GM10266 (cell line): Measurements from ENCODE around the gene ENTREP3.

ENCODE experiments used
- DNase-seq: peaks from one replicate; pipeline ENCODE4 v3.0.0; 2012; ENCODE audit errors: extremely low spot score
- TF ChIP-seq, protein P1 (sequence below): IDR thresholded peaks from 2 replicates; pipeline ENCODE4 v1.5.1; 2012; ENCODE audit warnings: mild to moderate bottlenecking, low read depth; ENCODE audit not compliant: control insufficient read depth, insufficient read depth; ENCODE audit errors: missing control alignments

Gene ENTREP3, protein sequence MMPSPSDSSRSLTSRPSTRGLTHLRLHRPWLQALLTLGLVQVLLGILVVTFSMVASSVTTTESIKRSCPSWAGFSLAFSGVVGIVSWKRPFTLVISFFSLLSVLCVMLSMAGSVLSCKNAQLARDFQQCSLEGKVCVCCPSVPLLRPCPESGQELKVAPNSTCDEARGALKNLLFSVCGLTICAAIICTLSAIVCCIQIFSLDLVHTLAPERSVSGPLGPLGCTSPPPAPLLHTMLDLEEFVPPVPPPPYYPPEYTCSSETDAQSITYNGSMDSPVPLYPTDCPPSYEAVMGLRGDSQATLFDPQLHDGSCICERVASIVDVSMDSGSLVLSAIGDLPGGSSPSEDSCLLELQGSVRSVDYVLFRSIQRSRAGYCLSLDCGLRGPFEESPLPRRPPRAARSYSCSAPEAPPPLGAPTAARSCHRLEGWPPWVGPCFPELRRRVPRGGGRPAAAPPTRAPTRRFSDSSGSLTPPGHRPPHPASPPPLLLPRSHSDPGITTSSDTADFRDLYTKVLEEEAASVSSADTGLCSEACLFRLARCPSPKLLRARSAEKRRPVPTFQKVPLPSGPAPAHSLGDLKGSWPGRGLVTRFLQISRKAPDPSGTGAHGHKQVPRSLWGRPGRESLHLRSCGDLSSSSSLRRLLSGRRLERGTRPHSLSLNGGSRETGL

GRCh38 chr1:155255243-155256007, at the start of gene ENTREP3:
ENTREP3 (minus strand) TSS chr1:155255483; CDS start chr1:155254877, 606 bp downstream.
- DNase-seq, result peak; percentile 92
- TF ChIP-seq, protein P1, sequence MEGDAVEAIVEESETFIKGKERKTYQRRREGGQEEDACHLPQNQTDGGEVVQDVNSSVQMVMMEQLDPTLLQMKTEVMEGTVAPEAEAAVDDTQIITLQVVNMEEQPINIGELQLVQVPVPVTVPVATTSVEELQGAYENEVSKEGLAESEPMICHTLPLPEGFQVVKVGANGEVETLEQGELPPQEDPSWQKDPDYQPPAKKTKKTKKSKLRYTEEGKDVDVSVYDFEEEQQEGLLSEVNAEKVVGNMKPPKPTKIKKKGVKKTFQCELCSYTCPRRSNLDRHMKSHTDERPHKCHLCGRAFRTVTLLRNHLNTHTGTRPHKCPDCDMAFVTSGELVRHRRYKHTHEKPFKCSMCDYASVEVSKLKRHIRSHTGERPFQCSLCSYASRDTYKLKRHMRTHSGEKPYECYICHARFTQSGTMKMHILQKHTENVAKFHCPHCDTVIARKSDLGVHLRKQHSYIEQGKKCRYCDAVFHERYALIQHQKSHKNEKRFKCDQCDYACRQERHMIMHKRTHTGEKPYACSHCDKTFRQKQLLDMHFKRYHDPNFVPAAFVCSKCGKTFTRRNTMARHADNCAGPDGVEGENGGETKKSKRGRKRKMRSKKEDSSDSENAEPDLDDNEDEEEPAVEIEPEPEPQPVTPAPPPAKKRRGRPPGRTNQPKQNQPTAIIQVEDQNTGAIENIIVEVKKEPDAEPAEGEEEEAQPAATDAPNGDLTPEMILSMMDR, result no peak

DNA sequence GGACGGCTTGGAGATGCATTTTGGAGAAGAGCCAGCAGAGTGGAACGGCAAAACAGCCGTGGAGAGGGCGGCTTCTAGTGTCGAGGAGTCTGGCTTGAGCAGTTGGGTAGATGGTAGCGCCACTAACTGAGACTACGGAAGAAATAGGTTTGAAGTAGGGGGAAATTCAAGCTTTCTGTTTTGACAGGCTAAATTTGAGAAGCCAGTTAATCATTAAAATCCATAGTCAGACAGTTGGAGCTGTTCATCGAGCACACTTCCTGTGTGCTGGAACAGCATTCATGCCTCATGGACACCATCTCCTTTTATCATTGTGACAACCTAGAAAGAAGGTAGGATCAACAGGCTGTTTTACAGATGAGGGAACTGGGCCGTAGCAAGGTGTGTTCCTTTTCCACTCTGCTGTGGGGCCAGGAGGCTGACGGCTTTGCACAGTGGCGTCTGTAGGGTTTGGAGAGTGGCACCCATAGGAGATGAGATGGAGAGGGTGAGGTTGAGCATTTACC, 49.3 kb upstream of the ENTREP3 start:
- no peak for DNase-seq
- TF ChIP-seq, protein P1, result no peak

- DNase-seq, result no peak
These were observed 46.1 kb upstream of the ENTREP3 start, which contains the start of gene PKLR for GRCh38 chr1:155301342-155301841. PKLR (minus strand) TSS chr1:155301438; CDS start chr1:155301395, 43 bp downstream.

GRCh38 chr1:155300553-155301329, 45.5 kb upstream of the ENTREP3 start:
- no peak for DNase-seq
- TF ChIP-seq, protein P1, result no peak

More at GRCh38 chr1:155301342-155301841, 46.1 kb upstream of the ENTREP3 start, which contains the start of gene PKLR:
- TF ChIP-seq, protein P1, result no peak

DNA sequence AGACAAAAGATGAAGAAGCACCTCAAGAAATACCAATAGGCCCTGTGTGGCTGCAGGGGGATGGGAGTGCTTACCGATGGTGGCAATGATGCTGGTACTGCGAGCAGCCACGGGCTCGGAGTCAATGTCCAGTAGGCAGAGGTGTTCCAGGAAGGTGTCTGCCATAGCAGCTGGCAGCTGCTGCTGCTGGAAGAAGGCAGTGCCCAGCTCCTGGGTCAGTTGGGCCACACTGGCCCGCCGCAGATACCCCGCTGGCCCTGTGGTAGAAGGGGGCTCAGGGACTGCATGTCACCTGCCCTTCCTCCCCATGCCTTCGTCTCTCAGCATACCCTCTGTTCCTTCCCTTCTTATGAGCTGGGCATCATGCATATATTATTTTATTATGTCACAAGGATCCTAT, 44.7 kb upstream of the ENTREP3 start:
- no peak for DNase-seq
- TF ChIP-seq, protein P1, result no peak

DNA sequence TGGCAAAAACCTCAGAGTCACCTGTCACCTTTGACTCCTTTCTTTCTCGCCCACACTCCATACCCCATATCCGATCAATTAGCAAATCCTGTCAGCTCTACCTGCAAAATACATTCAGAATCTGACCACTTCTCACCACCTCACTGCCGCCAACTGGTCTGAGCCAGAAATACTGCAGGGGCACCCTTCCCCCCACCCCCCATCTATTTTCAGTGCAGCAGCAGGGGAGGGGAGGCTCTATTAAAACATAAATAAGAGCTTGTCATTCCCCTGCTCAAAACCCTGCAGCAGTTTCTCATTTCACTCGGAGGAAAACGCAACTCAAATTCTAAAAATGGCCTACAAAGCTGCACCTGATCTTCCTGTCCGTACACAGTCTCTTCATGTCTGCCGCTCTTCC, 42.1 kb upstream of the ENTREP3 start:
- DNase-seq, result no peak
- TF ChIP-seq, protein P1, result no peak
